Sigmoid colon (tissue), 7 donors: ENCODE results near the gene RFNG. TPM values are rescaled to one million over a fixed set of nuclear protein-coding genes. Genes with fewer than 3 reads are reported as not detected.

Experiments used
- DNase-seq: peaks from one replicate; pipeline ENCODE4 v3.0.0-alpha.2; 2019
- H3K27ac ChIP-seq, 4 donors: fragments of 200-600 bp; sonication (generic); one replicate each; pipeline ENCODE4 v1.5.1; 2016 to 2019; ENCODE audit warnings: mild to moderate bottlenecking in 1 of 4
- H3K27me3 ChIP-seq, 3 donors: fragments of 200-600 bp; sonication (generic); one replicate each; pipeline ENCODE4 v1.5.1; 2019; ENCODE audit warnings: mild to moderate bottlenecking in 1 of 3
- H3K36me3 ChIP-seq, 4 donors: fragments of 200-600 bp; sonication (generic); one replicate each; pipeline ENCODE4 v1.5.1; 2016 to 2019
- H3K4me1 ChIP-seq, 4 donors: fragments of 200-600 bp; sonication (generic); one replicate each; pipeline ENCODE4 v1.5.1; 2017 to 2019
- H3K4me3 ChIP-seq, 4 donors: fragments of 200-600 bp; sonication (generic); one replicate each; pipeline ENCODE4 v1.5.1; 2017 to 2019; ENCODE audit warnings: mild to moderate bottlenecking in 2 of 4, moderate library complexity in 1 of 4
- H3K9me3 ChIP-seq, 4 donors: fragments of 200-600 bp in 3 of 4; sonication (generic) in 3 of 4; one replicate each; pipeline versions ENCODE4 v1.5.1 to v1.6.1; 2013 to 2019
- EP300 ChIP-seq, 4 donors: sonication (generic); formaldehyde crosslinking; IDR thresholded peaks; one replicate each; pipeline ENCODE4 v1.6.1; 2017; ENCODE audit warnings: antibody characterized with exemption in 4 of 4
- POLR2A ChIP-seq, 2 donors: fragments of 450-650 bp; IDR thresholded peaks; one replicate each; pipeline ENCODE4 v1.6.1; 2016; ENCODE audit warnings: antibody characterized with exemption in 2 of 2, mild to moderate bottlenecking in 2 of 2, moderate library complexity in 2 of 2
- POLR2AphosphoS5 ChIP-seq, 4 donors: sonication (generic); formaldehyde crosslinking; IDR thresholded peaks; one replicate each; pipeline ENCODE4 v1.6.1; 2017; ENCODE audit warnings: antibody characterized with exemption in 4 of 4
- WGBS, 2 donors: extraction: QIAGEN DNeasy Blood & Tissue Kit; methylation state at CpG; one replicate each; pipeline ENCODE4 v1.1.7; 2013; 5-methylcytosine and 5-hydroxymethylcytosine counted together
- intact Hi-C: fragments of 100-400 bp; cut with DNase I; formaldehyde crosslinking; loops from one replicate; pipeline ENCODE4 v1.15.1; 2023
- polyA plus RNA-seq, 3 donors: library from polyadenylated mRNA; stranded (reverse); fragments of 200-250 nt; gene quantifications; one replicate each; pipeline ENCODE4 v1.2.3, GENCODE V29; 2013
- total RNA-seq, 4 donors: library from RNA; depleted of rRNA; stranded (reverse); fragments of >200 nt; gene quantifications; one replicate each; pipeline ENCODE4 v1.1.0, GENCODE V29; 2016
- TF ChIP-seq, protein P1 (sequence below), 4 experiments: fragments of 450-650 bp in 3 of 4; fragments of 200-600 bp in 1 of 4; IDR thresholded peaks; one replicate each; pipeline ENCODE4 v1.5.1; 2016 to 2019; ENCODE audit warnings: antibody characterized with exemption in 4 of 4, mild to moderate bottlenecking in 3 of 4, moderate library complexity in 2 of 4
- donor health status: healthy with polysubstance abuse.
- donor health status: Bipolar disorder and iron deficiency.
- donor health status: healthy.

The RFNG gene
- total and polyA plus RNA-seq, 7 donors, result 13.6 to 38.6 (median 33.5) TPM

DNA sequence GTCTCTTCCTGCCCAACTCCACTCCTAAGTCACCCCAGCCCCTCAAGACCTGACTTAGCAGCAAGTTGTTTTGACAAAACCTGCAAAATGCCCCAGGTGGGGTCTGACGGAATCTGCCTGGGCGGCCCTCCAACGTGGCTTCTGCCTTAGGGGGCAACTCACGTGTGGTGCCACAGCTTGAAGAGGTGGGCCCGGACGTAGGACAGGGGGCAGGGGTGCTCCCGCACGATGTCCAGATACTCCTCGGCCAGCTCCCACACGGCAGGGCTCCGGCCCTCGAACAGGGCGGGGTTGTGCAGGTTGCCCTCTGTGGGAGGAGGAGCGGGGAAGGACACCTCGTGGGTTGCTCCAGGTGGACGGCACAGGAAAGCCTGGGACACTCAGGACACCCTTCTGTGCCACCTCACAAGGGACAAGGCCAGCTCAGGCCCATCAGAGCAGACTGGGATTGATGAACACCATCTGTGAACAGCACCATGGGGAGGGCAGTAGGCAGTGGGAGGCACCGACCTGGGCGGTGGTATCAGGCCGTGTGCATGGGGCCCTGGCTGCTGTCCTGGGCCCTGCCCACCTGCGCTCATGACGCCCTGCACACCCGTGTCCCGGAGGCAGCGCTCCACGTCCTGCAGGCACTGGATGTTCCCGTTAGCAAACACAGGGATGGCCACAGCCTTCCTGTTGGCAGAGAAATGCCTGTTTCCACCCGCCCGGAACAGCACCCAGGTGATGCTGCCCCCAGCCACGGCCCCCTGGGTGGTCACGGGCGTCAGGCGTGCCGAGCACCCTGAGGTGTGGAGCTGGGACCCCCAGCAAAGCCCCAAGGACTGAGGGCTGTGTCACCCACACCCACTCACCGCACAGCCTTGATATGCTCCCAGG lies 9.7 kb upstream of the RFNG start:
- Histone ChIP-seq H3K4me1 (peaks cover 0 to 26% (median 22%) of the 10 kb centered on the region in 4 donors), H3K27ac (no peak overlapping the region), H3K4me3 (no peak overlapping the region), H3K36me3 (peaks cover 27 to 78% (median 31%) of the 10 kb centered on the region in 4 donors), H3K9me3 (no peaks in the 10 kb centered on the region), H3K27me3 (no peaks in the 10 kb centered on the region)
- no peak for DNase-seq
- peak in 1 of 4 donors; percentile 9 for TF ChIP-seq POLR2AphosphoS5 (IDR thresholded peaks at IDR 0.05)
- TF ChIP-seq EP300 (IDR thresholded peaks at IDR 0.05), result no peak
- 88 to 92% methylated on average over 34 of the region's 34 CpGs for WGBS, 2 donors
- intact Hi-C loops, result no loop called here

DNA sequence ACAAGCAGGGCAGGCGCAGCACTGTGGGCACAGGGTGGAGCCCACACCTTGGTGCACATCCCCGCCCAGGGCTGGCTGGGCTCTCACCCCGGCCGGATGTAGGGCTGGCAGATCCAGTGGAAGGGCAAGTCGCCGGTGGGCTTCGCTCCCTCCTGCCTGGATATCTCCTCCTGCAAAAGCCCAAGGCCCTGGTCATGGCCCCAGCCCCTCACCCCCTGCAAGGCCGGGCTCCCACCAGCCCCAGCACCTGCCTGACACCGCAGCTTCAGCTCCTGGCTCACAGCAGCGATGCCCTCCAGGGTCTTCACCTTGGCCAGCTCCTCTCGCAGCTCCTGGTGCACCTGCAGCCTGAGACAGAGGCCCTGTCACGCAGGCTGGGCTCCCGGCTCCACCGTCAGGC lies 9.0 kb upstream of the RFNG start:
- H3K9me3 ChIP-seq, result no peaks in the 10 kb centered on the region
- no peak for DNase-seq
- intact Hi-C loops, result no loop called here
- TF ChIP-seq EP300 (IDR thresholded peaks at IDR 0.05), result no peak
- TF ChIP-seq POLR2AphosphoS5 (IDR thresholded peaks at IDR 0.05), result peak in 1 of 4 donors; percentile 5
- H3K36me3 ChIP-seq, result peaks cover 28 to 84% (median 36%) of the 10 kb centered on the region in 4 donors
- H3K4me1 ChIP-seq, result peaks cover 0 to 20% (median 16%) of the 10 kb centered on the region in 4 donors
- H3K27me3 ChIP-seq, result no peaks in the 10 kb centered on the region
- H3K4me3 ChIP-seq, result no peak overlapping the region
- WGBS, 2 donors, result 88% methylated on average over 14 of the region's 14 CpGs
- no peak overlapping the region for H3K27ac ChIP-seq

DNA sequence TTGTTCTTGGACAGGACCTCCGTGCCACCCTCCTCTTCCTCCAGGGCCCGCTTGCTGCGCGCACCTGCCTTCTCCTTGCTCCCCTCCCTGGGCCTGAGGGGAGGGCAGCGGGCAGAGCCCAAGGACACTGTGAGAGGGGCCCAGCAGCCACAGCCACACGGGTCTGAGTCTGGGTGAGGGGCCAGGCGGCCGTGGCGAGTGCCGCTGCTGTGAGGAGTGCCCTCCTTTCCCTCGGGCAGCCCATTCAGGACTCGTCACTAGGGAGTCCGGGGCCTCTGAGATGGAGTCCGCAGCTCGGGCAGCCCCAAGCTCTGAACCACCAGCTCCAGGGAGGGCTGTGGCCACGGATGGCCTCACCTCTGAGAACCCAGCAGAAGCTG lies 8.4 kb upstream of the RFNG start:
- Histone ChIP-seq H3K4me1 (peaks cover 0 to 17% (median 14%) of the 10 kb centered on the region in 4 donors), H3K27ac (no peak overlapping the region), H3K36me3 (peaks cover 34 to 91% (median 43%) of the 10 kb centered on the region in 4 donors), H3K4me3 (no peak overlapping the region), H3K27me3 (no peaks in the 10 kb centered on the region), H3K9me3 (no peaks in the 10 kb centered on the region)
- intact Hi-C loops, result no loop called here
- DNase-seq, result no peak
- WGBS, 2 donors, result 87 to 90% methylated on average over 16 of the region's 16 CpGs
- TF ChIP-seq POLR2A (IDR thresholded peaks at IDR 0.05), result no peak
- TF ChIP-seq EP300 (IDR thresholded peaks at IDR 0.05), result no peak
- TF ChIP-seq, protein P1, sequence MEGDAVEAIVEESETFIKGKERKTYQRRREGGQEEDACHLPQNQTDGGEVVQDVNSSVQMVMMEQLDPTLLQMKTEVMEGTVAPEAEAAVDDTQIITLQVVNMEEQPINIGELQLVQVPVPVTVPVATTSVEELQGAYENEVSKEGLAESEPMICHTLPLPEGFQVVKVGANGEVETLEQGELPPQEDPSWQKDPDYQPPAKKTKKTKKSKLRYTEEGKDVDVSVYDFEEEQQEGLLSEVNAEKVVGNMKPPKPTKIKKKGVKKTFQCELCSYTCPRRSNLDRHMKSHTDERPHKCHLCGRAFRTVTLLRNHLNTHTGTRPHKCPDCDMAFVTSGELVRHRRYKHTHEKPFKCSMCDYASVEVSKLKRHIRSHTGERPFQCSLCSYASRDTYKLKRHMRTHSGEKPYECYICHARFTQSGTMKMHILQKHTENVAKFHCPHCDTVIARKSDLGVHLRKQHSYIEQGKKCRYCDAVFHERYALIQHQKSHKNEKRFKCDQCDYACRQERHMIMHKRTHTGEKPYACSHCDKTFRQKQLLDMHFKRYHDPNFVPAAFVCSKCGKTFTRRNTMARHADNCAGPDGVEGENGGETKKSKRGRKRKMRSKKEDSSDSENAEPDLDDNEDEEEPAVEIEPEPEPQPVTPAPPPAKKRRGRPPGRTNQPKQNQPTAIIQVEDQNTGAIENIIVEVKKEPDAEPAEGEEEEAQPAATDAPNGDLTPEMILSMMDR (IDR thresholded peaks at IDR 0.05), result no peak

DNA sequence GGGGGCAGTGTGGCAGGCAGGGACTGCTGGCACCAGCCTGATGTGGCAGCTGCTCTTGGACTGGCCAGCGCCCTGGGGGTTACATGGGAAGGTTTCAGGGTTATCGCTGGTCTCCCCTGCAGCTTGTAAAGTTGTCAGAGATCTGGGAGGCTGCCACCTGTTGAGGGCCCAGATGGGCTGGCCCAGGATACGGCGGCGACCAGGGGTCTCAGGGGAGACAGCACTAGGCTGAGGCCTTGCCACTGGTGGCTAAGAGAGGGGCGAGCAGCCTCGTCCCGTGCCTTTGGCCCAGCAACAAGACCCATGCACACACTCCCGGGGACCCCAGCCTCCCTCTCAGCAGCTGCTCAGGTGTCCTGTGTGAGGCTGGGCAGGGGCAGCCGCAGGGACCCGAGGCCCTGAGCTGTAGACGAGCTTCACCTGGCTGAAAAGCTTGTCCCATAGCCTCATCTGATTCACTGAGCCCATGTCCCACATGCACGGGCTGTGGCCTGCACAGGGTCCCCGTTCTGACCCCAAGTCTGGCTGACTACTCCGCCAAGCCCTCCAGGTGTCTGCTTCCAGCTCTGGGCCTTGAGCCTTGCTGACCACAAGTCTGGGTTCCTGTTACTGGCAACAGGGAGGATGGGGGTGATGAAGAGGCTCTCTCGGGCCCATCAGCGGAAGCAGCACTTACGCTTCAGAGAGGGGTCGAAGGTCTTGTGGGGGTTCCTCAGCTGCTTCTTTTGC lies 7.8 kb upstream of the RFNG start:
- Histone ChIP-seq H3K36me3 (peaks cover 40 to 96% (median 48%) of the 10 kb centered on the region in 4 donors), H3K27ac (no peak overlapping the region), H3K4me1 (peaks cover 0 to 12% (median 9%) of the 10 kb centered on the region in 4 donors), H3K9me3 (no peaks in the 10 kb centered on the region), H3K4me3 (no peak overlapping the region), H3K27me3 (no peaks in the 10 kb centered on the region)
- intact Hi-C loops, result no loop called here
- no peak for DNase-seq
- TF ChIP-seq, protein P1 (IDR thresholded peaks at IDR 0.05), result no peak
- no peak for TF ChIP-seq POLR2A (IDR thresholded peaks at IDR 0.05)
- no peak for TF ChIP-seq EP300 (IDR thresholded peaks at IDR 0.05)
- TF ChIP-seq POLR2AphosphoS5 (IDR thresholded peaks at IDR 0.05), result no peak
- WGBS, 2 donors, result 82 to 86% methylated on average over 19 of the region's 19 CpGs

DNA sequence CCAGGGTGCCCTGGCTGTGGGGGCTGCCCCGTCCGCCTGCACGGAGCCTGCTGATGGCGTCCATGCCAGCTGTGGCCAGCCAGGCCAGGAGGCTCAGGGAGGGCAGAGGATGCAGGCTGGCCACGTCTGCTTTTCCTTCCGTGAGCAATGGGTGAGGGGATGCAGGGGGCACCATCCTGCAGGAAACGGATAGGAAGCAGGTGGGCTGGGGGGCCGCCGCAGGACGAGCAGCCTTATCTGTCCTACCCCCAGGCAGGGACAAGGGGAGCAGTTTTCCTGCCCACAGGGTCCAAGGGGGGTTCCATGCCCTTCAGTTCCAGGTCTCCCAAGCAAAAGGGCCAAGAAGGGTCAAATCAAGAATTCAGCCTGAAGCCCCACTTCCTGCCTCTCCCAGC lies 7.2 kb upstream of the RFNG start:
- no peak overlapping the region for H3K27ac ChIP-seq
- no peak for TF ChIP-seq EP300 (IDR thresholded peaks at IDR 0.05)
- no peak for TF ChIP-seq POLR2AphosphoS5 (IDR thresholded peaks at IDR 0.05)
- no peak for TF ChIP-seq POLR2A (IDR thresholded peaks at IDR 0.05)
- TF ChIP-seq, protein P1 (IDR thresholded peaks at IDR 0.05), result no peak
- no peak overlapping the region for H3K4me3 ChIP-seq
- peaks cover 0 to 9% (median 3%) of the 10 kb centered on the region in 4 donors for H3K4me1 ChIP-seq
- intact Hi-C loops, result no loop called here
- peaks cover 40 to 100% (median 51%) of the 10 kb centered on the region in 4 donors for H3K36me3 ChIP-seq
- 86 to 92% methylated on average over 10 of the region's 10 CpGs for WGBS, 2 donors
- no peak for DNase-seq
- H3K27me3 ChIP-seq, result no peaks in the 10 kb centered on the region
- H3K9me3 ChIP-seq, result no peaks in the 10 kb centered on the region
